Measurements from ENCODE around the gene CPA4. TPM values are rescaled to one million over a fixed set of nuclear protein-coding genes. Genes with fewer than 3 reads are reported as not detected.

CPA4 gene
- total RNA-seq, 6 experiments from 2014 or later, result 5.8 to 23.2 (median 20.0) TPM

DNA sequence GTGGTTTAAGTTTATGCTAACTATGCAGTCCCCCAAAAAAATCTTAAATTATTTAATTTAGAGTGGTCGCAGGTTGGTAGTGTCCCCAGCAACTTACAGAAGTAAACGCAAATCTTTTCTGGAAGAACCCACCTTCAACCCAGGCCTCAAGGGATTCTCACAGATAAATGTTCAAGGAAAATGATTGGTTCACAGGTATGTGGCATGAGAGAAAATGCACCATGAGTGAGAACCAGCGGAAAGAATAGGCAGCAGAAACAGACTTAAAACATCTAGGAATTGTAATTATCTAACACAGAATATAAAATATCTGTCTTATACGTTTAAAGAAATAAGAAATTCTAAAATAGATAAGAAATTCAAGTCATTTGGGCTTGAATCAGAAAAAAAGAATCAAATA lies 48.9 kb downstream of the CPA4 start:
- Mint-ChIP-seq H3K4me3 (no peak overlapping the region), H3K27me3 (ENCODE audit: insufficient read depth) (peaks cover 17% of the 10 kb centered on the region), H3K36me3 (ENCODE audit: low read depth) (no peaks in the 10 kb centered on the region), H3K9me3 (no peaks in the 10 kb centered on the region), H3K4me1 (ENCODE audit: low read depth) (no peaks in the 10 kb centered on the region; the same call in 1 of the 2 replicates), H3K27ac (no peak overlapping the region)
- no peak for DNase-seq
- TF ChIP-seq, protein P1, sequence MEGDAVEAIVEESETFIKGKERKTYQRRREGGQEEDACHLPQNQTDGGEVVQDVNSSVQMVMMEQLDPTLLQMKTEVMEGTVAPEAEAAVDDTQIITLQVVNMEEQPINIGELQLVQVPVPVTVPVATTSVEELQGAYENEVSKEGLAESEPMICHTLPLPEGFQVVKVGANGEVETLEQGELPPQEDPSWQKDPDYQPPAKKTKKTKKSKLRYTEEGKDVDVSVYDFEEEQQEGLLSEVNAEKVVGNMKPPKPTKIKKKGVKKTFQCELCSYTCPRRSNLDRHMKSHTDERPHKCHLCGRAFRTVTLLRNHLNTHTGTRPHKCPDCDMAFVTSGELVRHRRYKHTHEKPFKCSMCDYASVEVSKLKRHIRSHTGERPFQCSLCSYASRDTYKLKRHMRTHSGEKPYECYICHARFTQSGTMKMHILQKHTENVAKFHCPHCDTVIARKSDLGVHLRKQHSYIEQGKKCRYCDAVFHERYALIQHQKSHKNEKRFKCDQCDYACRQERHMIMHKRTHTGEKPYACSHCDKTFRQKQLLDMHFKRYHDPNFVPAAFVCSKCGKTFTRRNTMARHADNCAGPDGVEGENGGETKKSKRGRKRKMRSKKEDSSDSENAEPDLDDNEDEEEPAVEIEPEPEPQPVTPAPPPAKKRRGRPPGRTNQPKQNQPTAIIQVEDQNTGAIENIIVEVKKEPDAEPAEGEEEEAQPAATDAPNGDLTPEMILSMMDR (IDR thresholded peaks at IDR 0.05), result no peak

GRCh38 chr7:130342701-130343380 lies 49.9 kb downstream of the CPA4 start:
- no peaks in the 10 kb centered on the region; the same call in 1 of the 2 replicates for H3K4me1 Mint-ChIP-seq (ENCODE audit: low read depth)
- H3K27me3 Mint-ChIP-seq (ENCODE audit: insufficient read depth), result peaks cover 15% of the 10 kb centered on the region
- TF ChIP-seq, protein P1 (IDR thresholded peaks at IDR 0.05), result no peak
- no peaks in the 10 kb centered on the region for H3K36me3 Mint-ChIP-seq (ENCODE audit: low read depth)
- H3K9me3 Mint-ChIP-seq, result no peaks in the 10 kb centered on the region
- H3K27ac Mint-ChIP-seq, result no peak overlapping the region
- H3K4me3 Mint-ChIP-seq, result no peak overlapping the region
- DNase-seq, result no peak

DNA sequence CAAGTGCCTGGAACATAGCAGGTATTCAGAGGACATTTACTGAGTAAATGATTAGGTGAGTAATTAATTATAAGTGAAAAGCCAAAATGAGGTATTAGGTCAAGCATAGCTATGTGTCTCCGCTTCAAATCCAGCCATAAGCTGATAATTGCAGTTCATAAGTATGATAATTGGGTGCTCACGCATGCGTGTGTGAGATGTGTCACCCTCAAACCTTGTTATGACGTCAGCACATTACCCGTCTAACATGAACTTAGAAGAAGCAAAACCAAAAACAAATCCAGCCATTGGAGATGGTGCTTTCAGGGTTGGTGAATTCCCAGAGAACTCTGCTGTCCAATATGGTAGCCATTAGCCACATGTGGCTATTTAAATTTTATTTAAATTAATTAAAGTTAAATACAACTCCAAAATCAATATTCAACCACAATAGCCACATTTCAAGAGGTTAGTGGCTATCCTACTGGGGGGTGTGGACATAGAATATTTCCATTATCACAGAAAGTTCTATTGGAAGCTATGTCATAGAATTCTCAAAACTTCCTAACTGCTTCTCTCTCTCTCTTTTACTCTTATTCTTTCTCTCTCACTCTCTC lies 51.4 kb downstream of the CPA4 start, which contains the start of gene CPA5:
Gene CPA5 (plus strand): TSS at position 546 of the 596 bp plus-strand sequence. CDS start 1,670 bp downstream, outside the sequence.
- H3K27ac Mint-ChIP-seq, result no peak within 1 kb of the TSS
- TF ChIP-seq, protein P1 (IDR thresholded peaks at IDR 0.05), result no peak
- H3K9me3 Mint-ChIP-seq, result no peaks in the 10 kb centered on the region
- H3K27me3 Mint-ChIP-seq (ENCODE audit: insufficient read depth), result peaks cover 15% of the 10 kb centered on the region
- no peaks in the 10 kb centered on the region for H3K36me3 Mint-ChIP-seq (ENCODE audit: low read depth)
- no peaks in the 10 kb centered on the region for H3K4me1 Mint-ChIP-seq (ENCODE audit: low read depth)
- no peak within 1 kb of the TSS for H3K4me3 Mint-ChIP-seq
- DNase-seq, result no peak

GRCh38 chr7:130345136-130345535 lies 52.2 kb downstream of the CPA4 start:
- Mint-ChIP-seq H3K27ac (no peak overlapping the region), H3K27me3 (ENCODE audit: insufficient read depth) (peaks cover 17% of the 10 kb centered on the region), H3K9me3 (no peaks in the 10 kb centered on the region), H3K4me1 (ENCODE audit: low read depth) (peaks cover 2% of the 10 kb centered on the region; the same call in 1 of the 2 replicates), H3K4me3 (no peak overlapping the region), H3K36me3 (ENCODE audit: low read depth) (no peaks in the 10 kb centered on the region; the same call in 1 of the 2 replicates)
- TF ChIP-seq, protein P1 (IDR thresholded peaks at IDR 0.05), result no peak
- no peak for DNase-seq

DNA sequence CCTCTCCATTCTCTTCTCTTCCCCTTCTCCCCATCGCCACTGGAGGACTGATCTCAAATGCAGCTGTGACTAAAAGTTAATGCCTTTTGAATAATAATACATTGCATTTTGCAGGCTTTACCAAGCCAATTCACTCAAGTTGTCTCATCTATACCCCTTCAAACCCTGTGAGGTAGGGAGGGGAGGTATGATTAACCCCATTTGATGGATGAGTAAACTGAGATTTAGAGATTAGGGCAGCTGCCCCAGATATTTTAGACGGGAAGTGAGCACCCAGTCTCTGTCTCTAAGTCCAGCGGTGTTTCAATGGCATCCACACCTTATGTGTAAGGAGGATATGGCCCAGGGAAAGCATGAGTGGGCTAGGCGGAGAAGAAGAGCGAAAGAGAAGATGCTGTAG lies 52.8 kb downstream of the CPA4 start:
- H3K27me3 Mint-ChIP-seq (ENCODE audit: insufficient read depth), result peaks cover 22% of the 10 kb centered on the region
- H3K36me3 Mint-ChIP-seq (ENCODE audit: low read depth), result no peaks in the 10 kb centered on the region; the same call in 1 of the 2 replicates
- TF ChIP-seq, protein P1 (IDR thresholded peaks at IDR 0.05), result no peak
- H3K4me1 Mint-ChIP-seq (ENCODE audit: low read depth), result peaks cover 8% of the 10 kb centered on the region
- H3K4me3 Mint-ChIP-seq, result no peak overlapping the region
- no peak overlapping the region for H3K27ac Mint-ChIP-seq
- no peaks in the 10 kb centered on the region for H3K9me3 Mint-ChIP-seq
- DNase-seq, result no peak
